H1 (cell line): ENCODE results near the gene CHTF18. TPM values are rescaled to one million over a fixed set of nuclear protein-coding genes. Genes with fewer than 3 reads are reported as not detected.

Experiments
- CTCF ChIA-PET: fragments of 300-600 bp; sonication (Branson Sonifier 250); formaldehyde crosslinking; loops from one replicate; lab custom pipeline; 2021; ENCODE audit not compliant: partially characterized antibody; lab: Charles Lee
- POLR2A ChIA-PET: fragments of 300-600 bp; sonication (Branson Sonifier 250); formaldehyde crosslinking; loops from one replicate; lab custom pipeline; 2021; ENCODE audit warnings: inconsistent platforms; ENCODE audit not compliant: partially characterized antibody; lab: Charles Lee
- DNase-seq, 2 experiments: peaks; one replicate each; pipeline versions ENCODE4 v3.0.0 to v3.0.0-alpha.2; 2010 to 2022; ENCODE audit warnings: low spot score in 2 of 2, low read depth in 1 of 2, mixed read lengths in 1 of 2
- FAIRE-seq: peaks from 2 replicates; lab custom pipeline; 2011; peaks lifted over from hg19 to GRCh38; lab: Jason Lieb, UNC
- H2AFZ ChIP-seq: 2 replicates; pipeline ENCODE4 v1.8.1; 2012; ENCODE audit warnings: low read length, inconsistent platforms
- H2AK5ac ChIP-seq: 2 replicates; pipeline ENCODE4 v1.6.1; 2013; ENCODE audit warnings: low read depth, low read length
- H2BK120ac ChIP-seq: replicated peaks from 2 replicates; pipeline ENCODE3; 2013; ENCODE audit warnings: low read depth, low read length, inconsistent platforms
- H2BK12ac ChIP-seq: 2 replicates; pipeline ENCODE4 v1.6.1; 2013; ENCODE audit warnings: low read depth, low read length
- H2BK15ac ChIP-seq: 2 replicates; pipeline ENCODE4 v1.6.1; 2013; ENCODE audit warnings: low read length
- H2BK20ac ChIP-seq: 2 replicates; pipeline ENCODE4 v1.6.1; 2013; ENCODE audit warnings: low read length
- H2BK5ac ChIP-seq: 2 replicates; pipeline ENCODE4 v1.6.1; 2013; ENCODE audit warnings: low read depth, low read length
- H3K14ac ChIP-seq: 2 replicates; pipeline ENCODE4 v1.6.1; 2013; ENCODE audit warnings: inconsistent platforms; ENCODE audit not compliant: insufficient read length
- H3K18ac ChIP-seq: 2 replicates; pipeline ENCODE4 v1.6.1; 2013; ENCODE audit warnings: low read length; ENCODE audit errors: extremely low read depth
- H3K23ac ChIP-seq: 2 replicates; pipeline ENCODE4 v1.6.1; 2013; ENCODE audit warnings: inconsistent platforms; ENCODE audit not compliant: insufficient read length
- H3K23me2 ChIP-seq: 2 replicates; pipeline ENCODE4 v1.6.1; 2013; ENCODE audit warnings: low read depth, low read length
- H3K27ac ChIP-seq: 2 replicates; pipeline ENCODE4 v1.6.1; 2011; ENCODE audit warnings: low read depth, low read length, inconsistent platforms
- H3K27me3 ChIP-seq, 4 experiments: replicated peaks in 1 of 4; 1 replicate in 1 of 4; 2 replicates in 3 of 4; pipeline versions ENCODE4 v1.6.1 to v1.8.1; 2011 to 2013; ENCODE audit warnings: low read length in 3 of 4, mild to moderate bottlenecking in 3 of 4, inconsistent platforms in 2 of 4, mixed read lengths in 2 of 4, moderate library complexity in 1 of 4; ENCODE audit not compliant: control insufficient read depth in 3 of 4, insufficient read depth in 3 of 4; ENCODE audit errors: extremely low read depth in 1 of 4
- H3K36me3 ChIP-seq, 4 experiments: 2 replicates each; pipeline versions ENCODE4 v1.6.1 to v1.8.1; 2011 to 2013; ENCODE audit warnings: mild to moderate bottlenecking in 4 of 4, low read length in 3 of 4, moderate library complexity in 2 of 4, control low read depth in 1 of 4, inconsistent platforms in 1 of 4; ENCODE audit not compliant: insufficient read depth in 4 of 4, control insufficient read depth in 2 of 4
- H3K4ac ChIP-seq: replicated peaks from 2 replicates; pipeline ENCODE3; 2013; ENCODE audit warnings: low read length, low read depth, mixed read lengths, inconsistent platforms; ENCODE audit not compliant: insufficient read length
- H3K4me1 ChIP-seq, 4 experiments: replicated peaks in 1 of 4; 1 replicate in 1 of 4; 2 replicates in 3 of 4; pipeline versions ENCODE4 v1.6.1 to v1.8.1; 2011 to 2013; ENCODE audit warnings: low read length in 3 of 4, inconsistent platforms in 2 of 4, mixed read lengths in 1 of 4; ENCODE audit not compliant: insufficient read depth in 4 of 4, control insufficient read depth in 3 of 4
- H3K4me2 ChIP-seq, 2 experiments: 2 replicates each; pipeline versions ENCODE4 v1.6.1 to v1.8.1; 2011 to 2013; ENCODE audit warnings: low read depth in 2 of 2, low read length in 2 of 2, control low read depth in 1 of 2, inconsistent platforms in 1 of 2, mild to moderate bottlenecking in 1 of 2; ENCODE audit not compliant: insufficient read depth in 1 of 2
- H3K4me3 ChIP-seq, 4 experiments: fragments of 200-600, 300-600 bp in 1 of 4; sonication (generic), shearing (Covaris generic), sonication (Bioruptor Twin) in 1 of 4; 2 replicates each; pipeline versions ENCODE4 v1.5.1 to v1.8.1; 2011 to 2016; ENCODE audit warnings: low read length in 4 of 4, low read depth in 3 of 4, control low read depth in 2 of 4, inconsistent platforms in 2 of 4, mild to moderate bottlenecking in 2 of 4, mixed read lengths in 1 of 4, moderate library complexity in 1 of 4; ENCODE audit not compliant: insufficient read depth in 2 of 4; ENCODE audit errors: extremely low read depth in 1 of 4
- H3K56ac ChIP-seq: replicated peaks from 2 replicates; pipeline ENCODE3; 2013; ENCODE audit warnings: low read depth, mild to moderate bottlenecking, mixed read lengths, low read length, inconsistent platforms; ENCODE audit not compliant: insufficient read length
- H3K79me1 ChIP-seq: 2 replicates; pipeline ENCODE4 v1.6.1; 2013; ENCODE audit warnings: low read depth, low read length, control low read depth
- H3K79me2 ChIP-seq, 2 experiments: 2 replicates each; pipeline versions ENCODE4 v1.6.1 to v1.8.1; 2012 to 2013; ENCODE audit warnings: low read length in 2 of 2, mild to moderate bottlenecking in 2 of 2, inconsistent platforms in 1 of 2; ENCODE audit not compliant: insufficient read depth in 2 of 2, control insufficient read depth in 1 of 2
- H3K9ac ChIP-seq, 4 experiments: replicated peaks in 1 of 4; 1 replicate in 1 of 4; 2 replicates in 3 of 4; pipeline versions ENCODE4 v1.6.1 to v1.8.1; 2011 to 2013; ENCODE audit warnings: low read depth in 3 of 4, low read length in 3 of 4, control low read depth in 2 of 4, mild to moderate bottlenecking in 2 of 4, moderate library complexity in 2 of 4, inconsistent platforms in 1 of 4; ENCODE audit errors: extremely low read depth in 1 of 4
- H3K9me3 ChIP-seq, 2 experiments: 2 replicates each; pipeline versions ENCODE4 v1.6.1 to v1.8.1; 2012 to 2013; ENCODE audit warnings: mild to moderate bottlenecking in 2 of 2, moderate library complexity in 2 of 2, control low read depth in 1 of 2, inconsistent platforms in 1 of 2, low read depth in 1 of 2, low read length in 1 of 2, mixed read lengths in 1 of 2; ENCODE audit not compliant: insufficient read depth in 2 of 2
- H4K20me1 ChIP-seq, 2 experiments: replicated peaks in 1 of 2; 2 replicates each; pipeline versions ENCODE3 to v1.8.1; 2011 to 2013; ENCODE audit warnings: inconsistent platforms in 2 of 2, low read length in 2 of 2, mild to moderate bottlenecking in 1 of 2; ENCODE audit not compliant: insufficient read depth in 2 of 2, control insufficient read depth in 1 of 2
- H4K5ac ChIP-seq: 2 replicates; pipeline ENCODE4 v1.6.1; 2013; ENCODE audit warnings: low read length, low read depth, mixed read lengths, inconsistent platforms; ENCODE audit not compliant: insufficient read length
- H4K8ac ChIP-seq: 2 replicates; pipeline ENCODE4 v1.8.0; 2013; ENCODE audit warnings: mild to moderate bottlenecking, moderate library complexity, low read length, inconsistent platforms; ENCODE audit not compliant: insufficient read depth; ENCODE audit errors: extremely low read depth
- H4K91ac ChIP-seq: replicated peaks from 2 replicates; pipeline ENCODE3; 2013; ENCODE audit warnings: low read length, mixed read lengths, inconsistent platforms; ENCODE audit not compliant: insufficient read length
- BRCA1 ChIP-seq: IDR thresholded peaks from 2 replicates; pipeline ENCODE4 v1.6.1; 2012; ENCODE audit warnings: low read depth, low read length, improper control_type of control experiment
- GABPA ChIP-seq: IDR thresholded peaks from 2 replicates; pipeline ENCODE4 v1.6.1; 2011; ENCODE audit warnings: mild to moderate bottlenecking, low read length, moderate library complexity, borderline replicate concordance; ENCODE audit not compliant: insufficient read depth
- WGBS, 2 experiments: shearing (Covaris generic) in 1 of 2; methylation state at CpG; one replicate each; pipeline versions ENCODE4 v1.1.6 to v1.1.7; 2013 to 2015; ENCODE audit warnings: low lambda C conversion rate in 2 of 2, mixed read lengths in 2 of 2, inconsistent platforms in 1 of 2, low coverage in 1 of 2, missing lambda C conversion rate in 1 of 2; ENCODE audit not compliant: insufficient replicate concordance in 2 of 2, insufficient coverage in 1 of 2, insufficient read length in 1 of 2; ENCODE audit errors: extremely low coverage in 1 of 2, missing lambda C conversion rate in 1 of 2; 5-methylcytosine and 5-hydroxymethylcytosine counted together
- polyA plus RNA-seq, 7 experiments: library from polyadenylated mRNA; depleted of rRNA in 3 of 7; stranded (reverse) in 5 of 7; unstranded in 2 of 7; fragments of >200 nt in 5 of 7; fragments of 200-250 nt in 2 of 7; gene quantifications; 1 replicate in 5 of 7; 2 replicates in 1 of 7; 4 replicates in 1 of 7; pipeline versions ENCODE4 v1.2.1 to v1.2.3, GENCODE V29; 2011 to 2013; ENCODE audit warnings: missing spikeins in 2 of 7, mixed read lengths in 2 of 7
- total RNA-seq: library from RNA; stranded (reverse); fragmentation: NEBNext Ultra II Directional; extraction: Animal tissue kit (Norgen Biotek cat#: 25700); gene quantifications from 2 replicates; pipeline ENCODE4 v1.2.1, GENCODE V29; 2021

The CHTF18 gene
- total and polyA plus RNA-seq, 2 of the 8 experiments (the other 6 are each of a cell fraction or from before 2014, with no cell fraction given), result 75.3 to 104 TPM

DNA sequence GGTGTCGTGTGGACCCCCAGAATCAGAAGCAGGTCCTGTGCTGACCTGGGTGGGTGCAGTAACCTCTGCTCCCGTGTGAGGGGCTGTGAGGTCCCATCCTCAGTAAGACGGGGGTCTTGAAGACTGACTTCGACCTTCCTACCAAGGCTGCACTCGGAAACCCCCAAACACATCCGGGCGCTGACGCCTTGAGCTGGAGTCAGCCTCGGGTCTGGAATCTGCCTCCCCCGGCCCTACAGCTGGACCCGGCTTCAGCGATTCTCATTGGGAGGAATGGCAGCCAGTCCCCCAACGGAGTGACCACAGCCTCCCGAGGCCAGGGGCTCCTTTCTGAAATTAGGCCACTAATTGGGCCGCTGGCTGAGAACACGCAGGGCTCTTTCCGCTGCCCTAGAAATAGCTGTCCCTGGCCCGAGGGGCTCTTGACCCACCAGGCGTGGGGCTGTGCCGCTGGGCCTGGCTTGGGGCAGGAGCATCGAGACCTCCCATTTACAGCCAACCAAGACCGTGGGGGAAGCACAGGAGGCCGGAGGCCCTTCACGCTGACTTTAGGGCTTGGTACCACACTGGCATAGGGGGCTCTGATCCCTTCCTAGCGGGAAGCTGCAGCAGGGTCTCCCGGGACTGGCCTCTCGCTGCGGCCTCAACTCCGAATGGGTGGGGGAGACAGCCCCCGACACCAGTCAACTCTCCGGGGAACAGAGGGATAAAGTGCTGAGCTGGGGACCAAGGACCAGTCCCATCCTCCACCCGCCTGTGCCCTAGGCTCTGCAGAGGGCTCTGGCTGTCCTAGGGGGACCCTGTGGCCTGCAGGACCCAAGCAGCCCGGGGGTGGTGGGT is 14.7 kb downstream of the CHTF18 start:
- Histone ChIP-seq H3K14ac (no peak overlapping the region), H3K18ac (no peak overlapping the region), H2BK12ac (no peak overlapping the region), H3K23me2 (peaks cover 3% of the 10 kb centered on the region; the same call in 1 of the 2 replicates), H3K4me2 (no peak overlapping the region), H3K56ac (no peak overlapping the region), H3K4ac (peak overlapping the region; percentile 53), H3K36me3 (no peaks in the 10 kb centered on the region), H3K4me1 (peaks cover 0 to 17% (median 3%) of the 10 kb centered on the region in 4 experiments; a peak in 4 of 7 replicates), H2AK5ac (no peak overlapping the region), H3K9me3 (no peaks in the 10 kb centered on the region), H3K27me3 (peaks cover 1 to 45% (median 28%) of the 10 kb centered on the region in 4 experiments), H3K27ac (no peak overlapping the region), H2AFZ (no peak overlapping the region), H4K20me1 (peaks cover 3 to 10% of the 10 kb centered on the region in 2 experiments), H4K91ac (no peak overlapping the region), H3K9ac (no peak overlapping the region), H2BK120ac (no peak overlapping the region), H3K79me1 (no peaks in the 10 kb centered on the region), H2BK20ac (no peak overlapping the region), H2BK5ac (no peak overlapping the region; the same call in 1 of the 2 replicates), H3K4me3 (no peak overlapping the region), H2BK15ac (no peak overlapping the region), H3K23ac (no peak overlapping the region), H3K79me2 (no peaks in the 10 kb centered on the region), H4K5ac (no peak overlapping the region), H4K8ac (peak overlapping the region; percentile 86; the same call in 1 of the 2 replicates)
- ChIA-PET CTCF (interaction anchor here (0.5 to 3.9 kb wide), 10 partner anchors 10 to 766 kb away, joined by 3 to 24 read pairs (median 4); no protein-coding TSS in a partner anchor), POLR2A (interaction anchor here (0.7 to 5.6 kb wide), 16 partner anchors 8 to 406 kb away, joined by 3 to 55 read pairs (median 3); partner anchors contain the start of genes ANTKMT, CCDC78, CIAO3 and HAGHL)
- no peak for FAIRE-seq
- WGBS, 2 experiments, result 92% methylated on average over 33 of the region's 33 CpGs; no CpG with 5 or more reads in 1 of the 2 experiments
- no peak for DNase-seq
- TF ChIP-seq GABPA, result 0 out of 2 replicates have a peak, but pooled peaks have one; percentile 14
- TF ChIP-seq BRCA1, result no peak
